Activated B cell treated with CpG ODN at 0.5 μM for 24 hours (primary cell): ENCODE results near the gene DYNLT1. TPM values are rescaled to one million over a fixed set of nuclear protein-coding genes. Genes with fewer than 3 reads are reported as not detected.

Source experiments
- ATAC-seq: fragments of 200-7000 bp; cut with Tn5 transposase; one replicate; pipeline ENCODE4 v1.10.0; 2021; ENCODE audit warnings: low read depth, mild to moderate bottlenecking, moderate library complexity
- CTCF ChIA-PET: fragments of 350-600 bp; sonication (Branson Sonifier 250); formaldehyde crosslinking; loops from one replicate; lab custom pipeline; 2021; ENCODE audit warnings: antibody characterized with exemption; lab: Charles Lee
- POLR2A ChIA-PET: fragments of 350-600 bp; sonication (Branson Sonifier 250); formaldehyde crosslinking; loops from one replicate; lab custom pipeline; 2021; ENCODE audit warnings: antibody characterized with exemption; lab: Charles Lee
- DNase-seq: peaks from one replicate; pipeline ENCODE4 v3.0.0; 2022
- H3K27ac Mint-ChIP-seq: one replicate; pipeline ENCODE4 v1.8.0; 2020; ENCODE audit warnings: mixed read lengths
- H3K27me3 Mint-ChIP-seq: one replicate; pipeline ENCODE4 v1.8.0; 2021; ENCODE audit warnings: mixed read lengths
- H3K36me3 Mint-ChIP-seq: one replicate; pipeline ENCODE4 v1.8.0; 2021; ENCODE audit warnings: low read depth, mixed read lengths
- H3K4me1 Mint-ChIP-seq: one replicate; pipeline ENCODE4 v1.8.0; 2021; ENCODE audit warnings: mixed read lengths
- H3K4me3 Mint-ChIP-seq: one replicate; pipeline ENCODE4 v1.8.0; 2020; ENCODE audit warnings: mild to moderate bottlenecking, mixed read lengths
- H3K9me3 Mint-ChIP-seq: one replicate; pipeline ENCODE4 v1.8.0; 2020; ENCODE audit warnings: mixed read lengths
- CTCF ChIP-seq: fragments of 200-600 bp; IDR thresholded peaks from one replicate; pipeline ENCODE4 v1.8.0; 2022; ENCODE audit warnings: antibody characterized with exemption, mild to moderate bottlenecking
- intact Hi-C: fragments of 100-400 bp; cut with micrococcal nuclease; formaldehyde crosslinking; loops from one replicate; pipeline ENCODE4 v1.15.1; 2024
- total RNA-seq: library from RNA; stranded (reverse); gene quantifications from 2 replicates; pipeline ENCODE4 v1.2.3, GENCODE V29; 2022

DYNLT1 gene
- total RNA-seq, 1 donor from 2014 or later = 43.9 TPM

- H3K27ac Mint-ChIP-seq = no peak overlapping the region
- H3K36me3 Mint-ChIP-seq = peaks cover 83% of the 10 kb centered on the region
- H3K4me1 Mint-ChIP-seq = peaks cover 7% of the 10 kb centered on the region
- no peak for TF ChIP-seq CTCF
- no peaks in the 10 kb centered on the region for H3K27me3 Mint-ChIP-seq
- intact Hi-C loops = no loop called here
- H3K9me3 Mint-ChIP-seq = no peaks in the 10 kb centered on the region
- H3K4me3 Mint-ChIP-seq = no peak overlapping the region
- ChIA-PET POLR2A (no interaction called here), CTCF (no interaction called here)
- ATAC-seq = no peak
- no peak for DNase-seq
These were observed 52.7 kb downstream of the DYNLT1 start for GRCh38 chr6:158591810-158592209.

- no peak overlapping the region for H3K4me3 Mint-ChIP-seq
- no peak for TF ChIP-seq CTCF
- DNase-seq (no peak), ATAC-seq (no peak)
- ChIA-PET POLR2A (no interaction called here), CTCF (no interaction called here)
- H3K27ac Mint-ChIP-seq = no peak overlapping the region
- H3K4me1 Mint-ChIP-seq = peaks cover 1% of the 10 kb centered on the region
- H3K27me3 Mint-ChIP-seq = no peaks in the 10 kb centered on the region
- peaks cover 83% of the 10 kb centered on the region for H3K36me3 Mint-ChIP-seq
- intact Hi-C loops = no loop called here
- H3K9me3 Mint-ChIP-seq = no peaks in the 10 kb centered on the region
These were observed 53.3 kb downstream of the DYNLT1 start for GRCh38 chr6:158591134-158591809.

- DNase-seq (no peak), ATAC-seq (no peak)
- CTCF ChIA-PET = interaction anchor here (1.2 to 1.5 kb wide), 2 partner anchors 16 to 368 kb away, joined by 4 to 5 read pairs; no protein-coding TSS in a partner anchor
- no peak for TF ChIP-seq CTCF
- intact Hi-C loops = no loop called here
- no peak overlapping the region for H3K4me3 Mint-ChIP-seq
- no peaks in the 10 kb centered on the region for H3K9me3 Mint-ChIP-seq
- H3K27ac Mint-ChIP-seq = no peak overlapping the region
- H3K27me3 Mint-ChIP-seq = no peaks in the 10 kb centered on the region
- POLR2A ChIA-PET = no interaction called here
- no peaks in the 10 kb centered on the region for H3K4me1 Mint-ChIP-seq
- H3K36me3 Mint-ChIP-seq = peaks cover 90% of the 10 kb centered on the region
These were observed 55.2 kb downstream of the DYNLT1 start for GRCh38 chr6:158589366-158589765.

- H3K4me1 Mint-ChIP-seq = no peaks in the 10 kb centered on the region
- no peak for ATAC-seq
- no peak for DNase-seq
- H3K9me3 Mint-ChIP-seq = no peaks in the 10 kb centered on the region
- POLR2A ChIA-PET = no interaction called here
- H3K27me3 Mint-ChIP-seq = no peaks in the 10 kb centered on the region
- CTCF ChIA-PET = no interaction called here
- no peak overlapping the region for H3K27ac Mint-ChIP-seq
- no peak for TF ChIP-seq CTCF
- intact Hi-C loops = no loop called here
- no peak overlapping the region for H3K4me3 Mint-ChIP-seq
- peaks cover 90% of the 10 kb centered on the region for H3K36me3 Mint-ChIP-seq
These were observed 57.9 kb downstream of the DYNLT1 start for GRCh38 chr6:158586652-158587051.

Other genes with a start within 250 kb of the DYNLT1 start
- gene TMEM181, start 84.7 kb downstream of the DYNLT1 start, total RNA-seq = 7.1 and 8.8 TPM in 2 replicates
- 5.8 and 6.0 TPM in 2 replicates for gene SYTL3, start 5.3 kb upstream of the DYNLT1 start, total RNA-seq
- gene EZR, start 174.6 kb upstream of the DYNLT1 start, total RNA-seq = 488 and 489 TPM in 2 replicates